Medulla oblongata (tissue), 1 donor: ENCODE data around the gene LIPT1.
"Not testable (repeated sequence)": the region's sequence is repeated elsewhere in the genome, so short reads cannot be mapped to it uniquely, and the experiment has no call there.

Source experiments
- DNase-seq: peaks from one replicate; pipeline ENCODE4 v3.0.0-alpha.2; 2015; ENCODE audit errors: extremely low spot score

LIPT1 gene

GRCh38 chr2:99171377-99172140 is 16.8 kb downstream of the LIPT1 start:
- no peak for DNase-seq

DNA sequence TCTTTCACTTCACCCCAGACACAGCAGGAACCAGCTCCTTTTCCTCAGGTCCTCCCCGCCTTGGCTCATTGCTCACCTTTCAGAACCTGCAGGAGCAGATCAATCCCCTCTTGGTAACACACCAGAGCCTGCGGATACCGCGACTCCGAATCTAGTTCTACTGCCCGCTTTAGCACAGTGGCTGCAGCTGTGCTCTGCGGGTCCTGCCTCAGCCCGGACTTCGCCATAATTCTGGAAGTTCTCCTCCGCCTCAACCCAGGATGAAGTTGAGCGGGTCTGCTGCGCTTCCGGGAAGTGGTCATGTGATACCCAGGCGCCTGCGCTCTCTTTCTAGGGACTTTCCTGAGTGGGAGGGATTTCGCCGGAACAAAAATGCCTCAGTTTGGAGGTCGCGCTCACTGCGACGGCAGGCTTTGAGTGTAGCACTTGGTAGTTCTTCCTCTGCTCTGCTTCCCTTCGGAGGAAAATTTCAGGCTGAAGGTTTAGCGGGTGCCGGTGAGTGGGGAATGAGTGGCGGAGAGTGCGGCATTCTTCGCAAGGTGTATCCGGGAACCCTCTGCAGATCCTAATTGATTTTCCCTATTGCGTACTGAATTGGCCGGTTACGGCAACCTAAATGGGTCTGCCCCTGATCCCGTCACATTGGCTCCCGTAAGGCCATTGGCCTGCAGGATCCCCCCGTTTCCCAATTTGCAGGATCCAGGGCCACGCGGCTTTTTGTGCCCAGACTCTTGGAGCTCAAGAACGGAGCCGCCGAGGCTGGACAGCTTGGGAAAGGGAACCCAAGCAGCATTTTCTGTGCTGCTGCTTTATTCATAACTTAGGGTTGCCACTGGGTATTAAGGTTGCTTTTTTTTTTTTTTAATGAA is 26.2 kb downstream of the LIPT1 start, which contains the start of the genes MITD1 and MRPL30:
Gene MITD1, minus strand, starts transcription at position 304 of the 869 bp plus-strand sequence. Its CDS starts 77 bp downstream, at position 227.
Gene MRPL30, plus strand, starts transcription at position 430 of the 869 bp plus-strand sequence. CDS start 5,020 bp downstream, outside the sequence.
- peak; percentile 98 for DNase-seq

- no peak for DNase-seq
These were observed 26.8 kb downstream of the LIPT1 start for GRCh38 chr2:99181624-99182000.

DNA sequence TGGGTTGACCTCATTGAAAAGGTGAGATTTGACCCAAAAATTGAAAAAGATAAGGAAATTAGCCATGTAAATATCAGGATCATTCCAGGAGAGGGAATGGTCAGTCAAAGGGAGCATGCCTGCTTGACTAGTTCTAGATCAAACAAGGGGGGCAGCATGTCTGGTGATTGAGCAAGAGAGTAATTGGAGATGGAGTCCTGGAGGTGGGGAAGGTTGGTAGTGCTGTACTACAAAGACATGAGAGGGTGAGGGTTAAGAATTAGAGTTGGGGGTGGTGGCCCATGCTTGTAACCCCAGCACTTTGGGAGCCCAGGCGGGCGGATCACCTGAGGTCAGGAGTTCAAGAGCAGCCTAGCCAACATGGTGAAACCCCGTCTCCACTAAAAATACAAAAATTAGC is 28.3 kb downstream of the LIPT1 start:
- DNase-seq, result no peak

DNA sequence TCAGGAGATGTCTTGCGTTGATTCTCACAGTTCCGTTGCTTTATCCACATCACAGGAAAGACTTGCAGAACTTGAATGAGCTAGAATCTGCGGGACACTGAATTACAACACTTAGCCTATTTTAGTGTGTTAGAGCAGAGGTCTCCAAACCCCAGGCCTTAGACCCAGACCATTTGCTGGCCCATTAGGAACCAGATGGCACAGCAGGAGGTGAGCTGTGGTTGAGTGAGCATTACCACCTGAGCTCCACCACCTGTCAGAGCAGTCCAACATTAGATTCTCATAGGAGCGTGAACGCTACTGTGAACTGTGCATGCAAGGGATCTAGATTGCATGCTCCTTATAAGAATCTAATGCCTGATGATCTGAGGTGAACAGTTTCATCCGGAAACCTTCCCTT is 30.0 kb downstream of the LIPT1 start:
- no peak for DNase-seq

- DNase-seq, result no peak
These were observed 32.2 kb downstream of the LIPT1 start for GRCh38 chr2:99187011-99187410.

GRCh38 chr2:99188357-99188756 is 33.6 kb downstream of the LIPT1 start:
- DNase-seq, result no peak

- no peak for DNase-seq
These were observed 35.8 kb downstream of the LIPT1 start for GRCh38 chr2:99190548-99190947.

GRCh38 chr2:99192364-99192763 is 37.6 kb downstream of the LIPT1 start:
- not testable (repeated sequence) for DNase-seq

DNA sequence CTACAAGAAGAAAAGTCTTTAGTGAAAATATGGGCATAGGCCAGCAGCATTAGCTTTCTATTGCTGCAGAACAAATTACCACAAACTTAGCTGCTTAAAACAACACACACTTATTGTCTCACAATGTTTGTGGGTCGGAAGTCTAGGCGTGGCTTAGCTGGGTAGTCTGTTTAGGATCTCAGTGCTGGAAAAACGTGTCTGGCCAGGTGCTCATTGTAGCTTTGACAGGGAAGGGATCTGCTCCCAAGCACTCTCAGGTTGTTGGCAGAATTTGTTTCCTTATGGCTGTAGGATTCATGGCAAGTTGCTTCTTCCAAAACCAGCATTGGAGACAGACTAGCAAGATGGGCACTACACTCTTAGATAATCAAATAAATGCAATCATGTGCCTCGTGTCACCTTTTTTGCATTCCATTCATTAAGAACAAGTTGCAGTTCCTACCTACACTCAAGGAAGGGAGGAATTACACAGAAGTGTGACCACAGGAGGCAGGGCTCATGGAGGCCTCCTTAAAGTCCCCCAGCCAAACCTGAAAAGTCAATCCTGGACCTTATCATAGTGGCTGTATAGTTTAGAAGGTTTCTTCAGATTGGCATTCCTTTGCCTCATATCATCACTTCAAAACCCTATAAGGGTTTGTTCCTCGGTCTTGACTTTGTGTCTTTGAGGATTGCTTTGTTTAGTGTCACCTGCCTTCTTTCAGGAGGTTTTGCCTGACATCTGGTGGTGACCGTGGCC is 43.5 kb downstream of the LIPT1 start:
- DNase-seq, result no peak

GRCh38 chr2:99200076-99200800 is 45.5 kb downstream of the LIPT1 start:
- DNase-seq, result no peak

- no peak for DNase-seq
These were observed 47.4 kb downstream of the LIPT1 start for GRCh38 chr2:99201959-99202678.

- no peak for DNase-seq
These were observed 50.7 kb downstream of the LIPT1 start for GRCh38 chr2:99205491-99205890.
